ENCODE results near the gene EGFL6. TPM values are rescaled to one million over a fixed set of nuclear protein-coding genes. Genes with fewer than 3 reads are reported as not detected.

The EGFL6 gene
- total and polyA plus RNA-seq, 2 experiments from 2014 or later, result not detected

DNA sequence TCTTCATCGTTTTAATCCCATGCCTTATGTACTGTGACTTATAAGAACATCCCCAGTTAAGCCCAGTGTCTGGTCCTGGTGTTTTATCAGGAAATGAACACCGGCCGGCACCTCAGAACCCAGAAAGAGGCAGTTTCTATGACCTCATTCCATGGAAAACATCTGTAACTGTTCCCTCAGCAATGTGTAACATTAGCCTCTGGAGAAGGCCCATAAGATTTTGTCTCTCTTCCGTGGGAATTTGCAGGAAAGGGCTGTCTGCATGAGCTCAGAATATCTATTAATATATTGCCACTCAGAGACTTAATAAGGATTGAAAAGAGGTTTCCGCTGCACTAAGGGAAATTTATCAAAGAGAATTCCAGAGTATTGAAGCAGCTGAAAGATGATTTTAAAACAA lies 80.4 kb downstream of the EGFL6 start:
- peak overlapping the region; percentile 61 for H3K27ac ChIP-seq

DNA sequence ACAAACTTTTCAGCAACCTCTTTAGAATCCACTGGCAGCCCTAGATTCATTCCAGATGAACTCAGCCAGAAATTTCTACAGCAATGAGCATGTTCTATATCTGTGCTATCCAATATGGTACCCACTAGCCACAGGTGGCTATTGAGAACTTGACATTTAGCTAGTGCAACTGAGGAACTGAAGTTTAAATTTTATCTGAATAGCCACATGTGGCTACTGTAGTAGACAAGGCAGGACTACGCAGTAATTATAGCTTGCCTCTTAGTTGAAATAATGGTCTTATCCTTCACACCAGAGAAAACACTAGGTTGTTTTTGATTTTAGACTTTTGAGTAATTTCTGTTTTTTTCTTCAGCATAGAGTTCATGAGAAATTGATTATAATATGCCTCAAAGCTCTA lies 80.9 kb downstream of the EGFL6 start:
- in situ Hi-C loops (cut with MboI), result loop anchor here (25.0 kb wide), 1 partner anchor 387 kb away; the partner anchor contains the start of gene GEMIN8
- H3K36me3 ChIP-seq (ENCODE audit: low read depth), result no peaks in the 10 kb centered on the region
- no peaks in the 10 kb centered on the region for H4K20me1 ChIP-seq (ENCODE audit: insufficient read depth)
- no peak for DNase-seq
- H3K4me3 ChIP-seq, result no peak overlapping the region
- H3K4me2 ChIP-seq (ENCODE audit: unreplicated experiment), result no peak overlapping the region
- H3F3A ChIP-seq (ENCODE audit: insufficient read depth), result peaks cover 20% of the 10 kb centered on the region
- H3K9me2 ChIP-seq (ENCODE audit: insufficient read depth), result no peaks in the 10 kb centered on the region
- H3K4me1 ChIP-seq (ENCODE audit: insufficient read depth), result peaks cover 19% of the 10 kb centered on the region; the same call in 1 of the 2 replicates
- TF ChIP-seq EZH2 (IDR thresholded peaks at IDR 0.05; ENCODE audit: insufficient read depth, poor library complexity, severe bottlenecking), result no peak
- no peak for TF ChIP-seq EZH2phosphoT487 (IDR thresholded peaks at IDR 0.05; ENCODE audit: insufficient read depth, low read depth)
- no peaks in the 10 kb centered on the region for H3K9me3 ChIP-seq (ENCODE audit: low read depth)
- 93 to 100% methylated on average over 1 of the region's 1 CpG for WGBS, 2 experiments (ENCODE audit: low coverage in 1 of 2, low lambda C conversion rate in 2 of 2, missing lambda C conversion rate in 2 of 2)
- no peak overlapping the region for H3K9ac ChIP-seq
- H3K27me3 ChIP-seq (replicated peaks; ENCODE audit: insufficient read depth), result no peaks in the 10 kb centered on the region
- 0 out of 2 replicates have a peak, but pooled peaks cover 10% of the 10 kb centered on the region for H3K79me2 ChIP-seq (ENCODE audit: insufficient read depth)
- H2AFZ ChIP-seq, result no peak overlapping the region
- H3K27ac ChIP-seq, result peak overlapping the region; percentile 61

More for the DNA sequence above, 80.4 kb downstream of the EGFL6 start:
- Histone ChIP-seq H3K4me1 (ENCODE audit: insufficient read depth) (peaks cover 19% of the 10 kb centered on the region; the same call in 1 of the 2 replicates), H3K4me3 (no peak overlapping the region), H3K9me2 (ENCODE audit: insufficient read depth) (no peaks in the 10 kb centered on the region), H3K9me3 (ENCODE audit: low read depth) (no peaks in the 10 kb centered on the region), H2AFZ (0 out of 2 replicates have a peak overlapping the region, but pooled peaks have one; percentile 19), H3K9ac (no peak overlapping the region), H3K4me2 (ENCODE audit: unreplicated experiment) (no peak overlapping the region), H3K36me3 (ENCODE audit: low read depth) (no peaks in the 10 kb centered on the region), H4K20me1 (ENCODE audit: insufficient read depth) (no peaks in the 10 kb centered on the region), H3F3A (ENCODE audit: insufficient read depth) (peaks cover 20% of the 10 kb centered on the region), H3K27me3 (replicated peaks; ENCODE audit: insufficient read depth) (no peaks in the 10 kb centered on the region), H3K79me2 (ENCODE audit: insufficient read depth) (0 out of 2 replicates have a peak, but pooled peaks cover 10% of the 10 kb centered on the region)
- DNase-seq, result peak; percentile 63
- 19 to 24% methylated on average over 5 of the region's 5 CpGs for WGBS, 2 experiments (ENCODE audit: low coverage in 1 of 2, low lambda C conversion rate in 2 of 2, missing lambda C conversion rate in 2 of 2)
- in situ Hi-C loops (cut with MboI), result loop anchor here (5.0 to 25.0 kb wide), 2 partner anchors 138 to 387 kb away; partner anchors contain the start of gene GEMIN8
- no peak for TF ChIP-seq EZH2phosphoT487 (IDR thresholded peaks at IDR 0.05; ENCODE audit: insufficient read depth, low read depth)
- no peak for TF ChIP-seq EZH2 (IDR thresholded peaks at IDR 0.05; ENCODE audit: insufficient read depth, poor library complexity, severe bottlenecking)

DNA sequence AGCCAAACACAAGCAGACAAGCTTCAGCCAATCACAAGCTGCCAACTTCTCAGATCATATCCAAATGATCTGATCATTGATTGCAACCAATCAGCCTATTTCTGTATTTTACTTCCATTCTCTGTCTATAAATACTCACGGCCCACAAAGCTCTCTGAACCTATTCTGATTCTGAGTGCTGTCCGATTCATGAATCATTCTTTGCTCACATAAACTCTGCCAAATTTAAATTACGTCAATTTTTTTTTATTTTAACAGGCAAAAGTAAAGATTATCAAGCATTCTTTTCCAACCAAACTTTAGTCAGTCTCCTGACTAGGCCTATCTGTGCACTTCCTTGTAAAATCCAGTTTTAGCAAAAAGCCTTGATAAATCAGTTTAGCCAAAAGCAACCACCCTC lies 81.7 kb downstream of the EGFL6 start:
- H3K4me3 ChIP-seq, result no peak overlapping the region
- peaks cover 20% of the 10 kb centered on the region for H3F3A ChIP-seq (ENCODE audit: insufficient read depth)
- H3K27me3 ChIP-seq (replicated peaks; ENCODE audit: insufficient read depth), result no peaks in the 10 kb centered on the region
- in situ Hi-C loops (cut with MboI), result loop anchor here (25.0 kb wide), 1 partner anchor 386 kb away; the partner anchor contains the start of gene GEMIN8
- H3K27ac ChIP-seq, result 0 out of 2 replicates have a peak overlapping the region, but pooled peaks have one; percentile 61
- H3K9me3 ChIP-seq (ENCODE audit: low read depth), result no peaks in the 10 kb centered on the region
- peaks cover 19% of the 10 kb centered on the region; the same call in 1 of the 2 replicates for H3K4me1 ChIP-seq (ENCODE audit: insufficient read depth)
- no peak overlapping the region for H3K9ac ChIP-seq
- 0 out of 2 replicates have a peak, but pooled peaks cover 10% of the 10 kb centered on the region for H3K79me2 ChIP-seq (ENCODE audit: insufficient read depth)
- H3K36me3 ChIP-seq (ENCODE audit: low read depth), result no peaks in the 10 kb centered on the region
- 79 to 88% methylated on average over 3 of the region's 3 CpGs for WGBS, 2 experiments (ENCODE audit: low coverage in 1 of 2, low lambda C conversion rate in 2 of 2, missing lambda C conversion rate in 2 of 2)
- H3K4me2 ChIP-seq (ENCODE audit: unreplicated experiment), result no peak overlapping the region
- H2AFZ ChIP-seq, result no peak overlapping the region
- no peaks in the 10 kb centered on the region for H3K9me2 ChIP-seq (ENCODE audit: insufficient read depth)
- no peak for DNase-seq
- no peak for TF ChIP-seq EZH2phosphoT487 (IDR thresholded peaks at IDR 0.05; ENCODE audit: insufficient read depth, low read depth)
- no peaks in the 10 kb centered on the region for H4K20me1 ChIP-seq (ENCODE audit: insufficient read depth)

DNA sequence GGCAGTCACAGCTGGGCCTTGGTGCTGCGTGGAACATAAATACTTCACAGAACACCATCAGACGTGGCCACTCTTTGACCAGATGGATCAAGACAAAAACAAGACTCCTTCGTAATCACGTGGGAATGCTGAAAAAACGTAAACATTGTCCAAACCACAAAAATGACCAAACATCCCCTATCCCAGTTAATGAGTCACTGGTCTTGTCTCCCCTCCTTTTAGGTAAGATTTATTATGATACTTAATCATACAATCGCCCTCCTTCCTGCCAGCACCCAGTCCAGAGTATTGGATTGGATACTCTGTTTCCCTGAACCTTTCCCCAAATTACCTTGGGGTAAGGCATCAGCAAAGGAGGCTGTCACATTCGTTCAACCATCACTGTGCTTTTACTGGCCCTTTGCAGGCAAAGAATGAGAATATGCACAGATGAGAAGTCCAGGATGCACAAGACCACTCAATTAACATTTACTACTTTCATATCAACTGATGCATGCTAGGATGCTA lies 82.9 kb downstream of the EGFL6 start:
- Histone ChIP-seq H3K9ac (peak overlapping the region; percentile 97), H3K4me1 (ENCODE audit: insufficient read depth) (peaks cover 19% of the 10 kb centered on the region; the same call in 1 of the 2 replicates), H3K79me2 (ENCODE audit: insufficient read depth) (0 out of 2 replicates have a peak, but pooled peaks cover 10% of the 10 kb centered on the region), H3K4me2 (ENCODE audit: unreplicated experiment) (peak overlapping the region; percentile 98), H3K36me3 (ENCODE audit: low read depth) (no peaks in the 10 kb centered on the region), H3K9me3 (ENCODE audit: low read depth) (no peaks in the 10 kb centered on the region), H3K27ac (peak overlapping the region; percentile 99), H3K27me3 (replicated peaks; ENCODE audit: insufficient read depth) (no peaks in the 10 kb centered on the region), H2AFZ (peak overlapping the region; percentile 74), H4K20me1 (ENCODE audit: insufficient read depth) (no peaks in the 10 kb centered on the region), H3F3A (ENCODE audit: insufficient read depth) (peaks cover 20% of the 10 kb centered on the region), H3K9me2 (ENCODE audit: insufficient read depth) (no peaks in the 10 kb centered on the region), H3K4me3 (peak overlapping the region; percentile 94)
- DNase-seq, result peak; percentile 72
- in situ Hi-C loops (cut with MboI), result loop anchor here (25.0 kb wide), 1 partner anchor 385 kb away; the partner anchor contains the start of gene GEMIN8
- WGBS, 2 experiments (ENCODE audit: low coverage in 1 of 2, low lambda C conversion rate in 2 of 2, missing lambda C conversion rate in 2 of 2), result 1 to 2% methylated on average over 7 of the region's 7 CpGs
- TF ChIP-seq EZH2phosphoT487 (IDR thresholded peaks at IDR 0.05; ENCODE audit: insufficient read depth, low read depth) (no peak), EZH2 (IDR thresholded peaks at IDR 0.05; ENCODE audit: insufficient read depth, poor library complexity, severe bottlenecking) (no peak)

Data from GM23248 (cell line).